Panc1 (cell line): ENCODE results near the gene MEGF11. TPM values are rescaled to one million over a fixed set of nuclear protein-coding genes. Genes with fewer than 3 reads are reported as not detected.

ENCODE experiments used
- ATAC-seq: fragments of 200-7000 bp; cut with Tn5 transposase; 2 replicates; pipeline ENCODE4 v1.9.1; 2020; ENCODE audit warnings: mild to moderate bottlenecking, moderate library complexity
- BruUV-seq: library from RNA; stranded (reverse); fragments of 400-500 nt; replicated peaks from 2 replicates; lab custom pipeline; 2021; lab: Mats Ljungman, UMichigan
- CTCF ChIA-PET: fragments of 300-600 bp; sonication (Branson Sonifier 250); formaldehyde crosslinking; loops from one replicate; lab custom pipeline; 2022; ENCODE audit warnings: antibody characterized with exemption; lab: Charles Lee
- POLR2A ChIA-PET: fragments of 300-600 bp; sonication (Branson Sonifier 250); formaldehyde crosslinking; loops from one replicate; lab custom pipeline; 2022; ENCODE audit warnings: antibody characterized with exemption; lab: Charles Lee
- DNase-seq: peaks from one replicate; pipeline ENCODE4 v3.0.0-alpha.2; 2010; ENCODE audit warnings: low read depth, low spot score
- H3K27ac ChIP-seq: 2 replicates; pipeline ENCODE4 v1.5.1; 2011; ENCODE audit warnings: mild to moderate bottlenecking, low read length, inconsistent platforms
- H3K27me3 ChIP-seq: fragments of 200-500 bp; sonication (Bioruptor generic); 2 replicates; pipeline ENCODE4 v1.6.0; 2014; ENCODE audit warnings: low read length, inconsistent platforms; ENCODE audit not compliant: control insufficient read depth, insufficient read depth
- H3K36me3 ChIP-seq: fragments of 200-500 bp; sonication (Bioruptor generic); 2 replicates; pipeline ENCODE4 v1.5.1; 2014; ENCODE audit warnings: inconsistent platforms, mild to moderate bottlenecking, low read length, moderate library complexity; ENCODE audit not compliant: control insufficient read depth, insufficient read depth
- H3K4me1 ChIP-seq: 2 replicates; pipeline ENCODE4 v1.5.1; 2011; ENCODE audit warnings: inconsistent platforms, mild to moderate bottlenecking, low read length, moderate library complexity; ENCODE audit not compliant: control insufficient read depth, insufficient read depth
- H3K4me3 ChIP-seq, 2 experiments: 2 replicates each; pipeline ENCODE4 v1.5.1; 2011 to 2012; ENCODE audit warnings: low read depth in 2 of 2, low read length in 2 of 2, mild to moderate bottlenecking in 2 of 2, inconsistent platforms in 1 of 2, moderate library complexity in 1 of 2
- H3K9me3 ChIP-seq: fragments of 200-500 bp; sonication (Bioruptor generic); 2 replicates; pipeline ENCODE4 v1.5.1; 2014; ENCODE audit warnings: low read depth, mild to moderate bottlenecking, inconsistent platforms, low read length, moderate library complexity; ENCODE audit not compliant: control insufficient read depth, insufficient read depth
- CTCF ChIP-seq: fragments of 450-650 bp; IDR thresholded peaks from 2 replicates; pipeline ENCODE4 v1.5.1; 2017; ENCODE audit warnings: mild to moderate bottlenecking
- POLR2AphosphoS5 ChIP-seq: IDR thresholded peaks from 2 replicates; pipeline ENCODE4 v1.6.1; 2012; ENCODE audit warnings: mild to moderate bottlenecking, low read depth, low read length, moderate library complexity
- REST ChIP-seq, 2 experiments: IDR thresholded peaks; 2 replicates each; pipeline ENCODE4 v1.6.1; 2011 to 2012; ENCODE audit warnings: low read depth in 2 of 2, control low read depth in 1 of 2, low read length in 1 of 2, mild to moderate bottlenecking in 1 of 2, moderate library complexity in 1 of 2; ENCODE audit not compliant: insufficient read depth in 1 of 2
- SIN3A ChIP-seq: IDR thresholded peaks from 2 replicates; pipeline ENCODE4 v1.6.1; 2012; ENCODE audit warnings: low read depth, mild to moderate bottlenecking, low read length, moderate library complexity, borderline replicate concordance; ENCODE audit not compliant: insufficient read depth
- TCF7L2 ChIP-seq: IDR thresholded peaks from 2 replicates; pipeline ENCODE4 v1.6.1; 2011; ENCODE audit warnings: mild to moderate bottlenecking, low read depth, low read length, inconsistent platforms
- in situ Hi-C: cut with HindIII; loops from 2 replicates; pipeline ENCODE4 v1.10.0; 2016; ENCODE audit warnings: low sequenced_read_pairs, low pct_unique_long_range_greater_than_20kb
- intact Hi-C: fragments of 100-400 bp; cut with micrococcal nuclease; formaldehyde crosslinking; loops from one replicate; pipeline ENCODE4 v1.10.0; 2022; ENCODE audit not compliant: unreplicated experiment
- total RNA-seq: library from RNA; stranded (reverse); gene quantifications from one replicate; pipeline ENCODE4 v1.2.1, GENCODE V29; 2021; ENCODE audit not compliant: unreplicated experiment

The MEGF11 gene
- total RNA-seq, 1 experiment from 2014 or later, result 0.95 TPM

GRCh38 chr15:65969865-65970816, 283.4 kb downstream of the MEGF11 start:
- no peaks in the 10 kb centered on the region for H3K9me3 ChIP-seq
- CTCF ChIA-PET, result no interaction called here
- H3K27me3 ChIP-seq, result no peaks in the 10 kb centered on the region; the same call in 1 of the 2 replicates
- H3K36me3 ChIP-seq, result no peaks in the 10 kb centered on the region
- BruUV-seq, result no TSS peak
- in situ Hi-C loops, result no loop called here
- POLR2A ChIA-PET, result no interaction called here
- ATAC-seq (no peak), DNase-seq (no peak)
- no peak overlapping the region; the same call in 1 of the 2 replicates for H3K27ac ChIP-seq
- H3K4me1 ChIP-seq, result no peaks in the 10 kb centered on the region
- no peak overlapping the region for H3K4me3 ChIP-seq
- intact Hi-C loops, result no loop called here
- no peak for TF ChIP-seq TCF7L2
- TF ChIP-seq SIN3A, result no peak
- TF ChIP-seq REST (IDR thresholded peaks at IDR 0.05; ENCODE audit: insufficient read depth in 1 of 2, low read depth in 2 of 2, low read length in 1 of 2), result no peak
- no peak for TF ChIP-seq CTCF
- TF ChIP-seq POLR2AphosphoS5, result no peak

- no peaks in the 10 kb centered on the region for H3K9me3 ChIP-seq
- no peaks in the 10 kb centered on the region for H3K4me1 ChIP-seq
- DNase-seq (no peak), ATAC-seq (no peak)
- H3K36me3 ChIP-seq, result no peaks in the 10 kb centered on the region
- H3K27me3 ChIP-seq, result no peaks in the 10 kb centered on the region; the same call in 1 of the 2 replicates
- no peak overlapping the region for H3K27ac ChIP-seq
- intact Hi-C loops, result no loop called here
- POLR2A ChIA-PET, result no interaction called here
- CTCF ChIA-PET, result no interaction called here
- no TSS peak for BruUV-seq
- H3K4me3 ChIP-seq, result no peak overlapping the region
- TF ChIP-seq TCF7L2 (no peak), POLR2AphosphoS5 (no peak), REST (IDR thresholded peaks at IDR 0.05; ENCODE audit: insufficient read depth in 1 of 2, low read depth in 2 of 2, low read length in 1 of 2) (no peak), SIN3A (no peak), CTCF (no peak)
- in situ Hi-C loops, result no loop called here
Observed at GRCh38 chr15:65968511-65968910, 285.0 kb downstream of the MEGF11 start.
